Neural crest cell (in vitro differentiated cells): ENCODE data around the gene CRTC2. TPM values are rescaled to one million over a fixed set of nuclear protein-coding genes. Genes with fewer than 3 reads are reported as not detected.

Source experiments
- DNase-seq: peaks from one replicate; pipeline ENCODE4 v3.0.0; 2021; ENCODE audit warnings: low read depth, mixed read lengths, low spot score
- H3K27ac Mint-ChIP-seq: one replicate; pipeline ENCODE4 v1.8.0; 2021; ENCODE audit warnings: mild to moderate bottlenecking, mixed read lengths; ENCODE audit not compliant: unreplicated experiment
- H3K27me3 Mint-ChIP-seq: 2 replicates; pipeline ENCODE4 v1.8.0; 2021; ENCODE audit warnings: low read depth, mild to moderate bottlenecking, mixed read lengths
- H3K36me3 Mint-ChIP-seq: 2 replicates; pipeline ENCODE4 v1.8.0; 2021; ENCODE audit warnings: low read depth, mild to moderate bottlenecking, mixed read lengths
- H3K4me1 Mint-ChIP-seq: 2 replicates; pipeline ENCODE4 v1.8.0; 2021; ENCODE audit warnings: mixed read lengths
- H3K4me3 Mint-ChIP-seq: one replicate; pipeline ENCODE4 v1.8.0; 2021; ENCODE audit warnings: mild to moderate bottlenecking, mixed read lengths
- H3K9me3 Mint-ChIP-seq: 2 replicates; pipeline ENCODE4 v1.8.0; 2021; ENCODE audit warnings: mixed read lengths
- CTCF ChIP-seq: fragments of 200-600 bp; sonication (generic); conservative IDR thresholded peaks from 2 replicates; pipeline ENCODE4 v1.5.0; 2021; ENCODE audit warnings: antibody characterized with exemption, mild to moderate bottlenecking
- total RNA-seq: library from RNA; stranded (reverse); gene quantifications from 2 replicates; pipeline ENCODE4 v1.2.1, GENCODE V29; 2021

Gene CRTC2
- total RNA-seq, 1 donor from 2014 or later, result 34.7 TPM

GRCh38 chr1:153944827-153945117 lies 13.6 kb downstream of the CRTC2 start:
- H3K27ac Mint-ChIP-seq, result no peak overlapping the region
- no peaks in the 10 kb centered on the region for H3K9me3 Mint-ChIP-seq

GRCh38 chr1:153944005-153944826 lies 14.2 kb downstream of the CRTC2 start:
- peaks cover 3% of the 10 kb centered on the region for H3K36me3 Mint-ChIP-seq
- no peak for TF ChIP-seq CTCF
- H3K27me3 Mint-ChIP-seq, result no peaks in the 10 kb centered on the region
- no peak for DNase-seq
- H3K4me1 Mint-ChIP-seq, result peaks cover 17% of the 10 kb centered on the region
- peak overlapping the region; percentile 90 for H3K4me3 Mint-ChIP-seq
- H3K27ac Mint-ChIP-seq, result no peak overlapping the region
- no peaks in the 10 kb centered on the region for H3K9me3 Mint-ChIP-seq

More at GRCh38 chr1:153944827-153945117, 13.6 kb downstream of the CRTC2 start:
- DNase-seq, result no peak
- no peak for TF ChIP-seq CTCF
- Mint-ChIP-seq H3K4me3 (peak overlapping the region; percentile 90), H3K36me3 (peaks cover 3% of the 10 kb centered on the region), H3K27me3 (no peaks in the 10 kb centered on the region), H3K4me1 (peaks cover 17% of the 10 kb centered on the region)

- Mint-ChIP-seq H3K4me3 (peak overlapping the region; percentile 53), H3K9me3 (no peaks in the 10 kb centered on the region), H3K4me1 (peaks cover 17% of the 10 kb centered on the region), H3K36me3 (peaks cover 3% of the 10 kb centered on the region), H3K27ac (no peak overlapping the region), H3K27me3 (no peaks in the 10 kb centered on the region)
- no peak for DNase-seq
- no peak for TF ChIP-seq CTCF
Observed at GRCh38 chr1:153942766-153943549, 15.5 kb downstream of the CRTC2 start.

GRCh38 chr1:153941826-153942725 lies 16.3 kb downstream of the CRTC2 start:
- H3K4me3 Mint-ChIP-seq, result peak overlapping the region; percentile 38
- no peaks in the 10 kb centered on the region for H3K9me3 Mint-ChIP-seq
- TF ChIP-seq CTCF, result no peak
- peaks cover 3% of the 10 kb centered on the region for H3K36me3 Mint-ChIP-seq
- H3K27ac Mint-ChIP-seq, result peak overlapping the region; percentile 12
- H3K4me1 Mint-ChIP-seq, result peaks cover 17% of the 10 kb centered on the region
- no peaks in the 10 kb centered on the region for H3K27me3 Mint-ChIP-seq
- no peak for DNase-seq

GRCh38 chr1:153940756-153941155 lies 17.7 kb downstream of the CRTC2 start:
- Mint-ChIP-seq H3K9me3 (no peaks in the 10 kb centered on the region), H3K36me3 (peaks cover 3% of the 10 kb centered on the region), H3K4me3 (peak overlapping the region; percentile 57), H3K27ac (no peak overlapping the region), H3K27me3 (no peaks in the 10 kb centered on the region), H3K4me1 (peaks cover 14% of the 10 kb centered on the region)
- DNase-seq, result no peak
- TF ChIP-seq CTCF, result no peak
